COLO668 (cell line): ENCODE results near the gene CFAP97.
A peak's percentile ranks its signal among the peaks of the same experiment; 100 is the strongest.
"Not testable (repeated sequence)": the region's sequence is repeated elsewhere in the genome, so short reads cannot be mapped to it uniquely, and the experiment has no call there.

Source experiments
- DNase-seq: peaks from one replicate; lab custom pipeline; 2025; ENCODE audit not compliant: unreplicated experiment; lab: John Stamatoyannopoulos, UW

The CFAP97 gene

DNA sequence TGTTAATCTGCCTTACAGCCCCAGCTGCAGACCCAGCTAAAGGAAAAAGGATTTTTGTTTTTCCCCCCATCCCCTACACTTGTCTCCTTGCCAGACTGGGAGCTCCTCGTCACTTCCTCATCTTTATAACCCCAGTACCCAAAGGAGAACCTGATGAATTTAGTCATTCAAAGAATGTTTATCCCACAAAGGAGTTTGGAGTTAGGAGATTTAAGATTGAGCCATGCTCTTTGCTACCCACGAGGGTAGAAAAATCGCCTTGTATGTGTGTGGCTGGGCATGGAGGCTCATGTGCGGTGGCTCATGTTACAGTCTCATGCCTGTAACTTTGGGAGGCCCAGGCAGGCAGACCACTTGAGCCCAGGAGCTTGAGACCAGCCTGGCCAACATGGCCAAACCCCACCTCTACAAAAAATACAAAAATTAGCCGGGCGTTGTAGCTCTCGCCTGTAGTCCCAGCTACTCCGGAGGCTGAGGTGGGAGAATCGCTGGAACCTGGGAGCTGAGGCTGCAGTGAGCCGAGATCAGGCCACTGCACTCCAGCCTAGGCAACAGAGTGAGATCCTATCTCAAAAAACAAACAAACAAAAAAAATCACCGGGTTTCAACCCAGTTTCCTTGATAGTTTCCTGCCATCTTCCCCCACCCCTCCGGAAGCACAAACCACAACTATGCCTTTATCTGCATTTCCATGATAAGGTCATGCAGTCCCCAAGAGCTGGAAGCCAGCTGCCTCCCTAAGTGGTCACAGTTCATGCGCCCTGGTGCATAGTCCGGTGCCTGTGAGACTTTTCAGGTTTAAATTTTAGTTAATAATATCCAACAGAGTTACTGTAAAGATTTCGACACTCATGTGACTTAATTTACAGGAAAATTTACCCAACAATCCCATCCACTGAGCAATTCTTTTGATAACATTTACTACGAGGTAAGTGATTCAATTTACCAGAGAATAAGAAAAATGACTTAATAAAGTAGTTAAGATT is 1.5 kb downstream of the CFAP97 start:
- DNase-seq = no peak

- DNase-seq = not testable (repeated sequence)
Observed at GRCh38 chr4:185198189-185198588, 5.6 kb downstream of the CFAP97 start.

DNA sequence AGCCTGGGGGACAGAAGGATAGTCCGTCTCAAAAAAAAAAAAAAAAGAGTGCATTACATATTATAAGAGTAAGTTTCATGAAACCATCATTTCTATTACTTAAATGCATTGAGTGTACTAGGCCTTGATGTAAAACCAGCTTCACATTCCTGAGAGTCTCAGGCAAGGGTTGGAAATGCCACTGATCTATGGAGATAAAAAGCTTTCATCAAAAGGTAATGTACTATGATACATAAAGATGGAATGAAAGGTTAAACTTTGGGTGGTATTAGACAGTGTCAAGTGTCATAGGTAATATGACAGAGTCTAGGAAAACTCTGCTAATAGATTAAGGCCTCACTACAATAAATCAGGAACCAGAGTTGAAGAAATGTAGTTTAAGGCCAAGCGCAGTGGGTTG is 7.4 kb downstream of the CFAP97 start:
- no peak for DNase-seq

GRCh38 chr4:185194924-185195888 is 8.6 kb downstream of the CFAP97 start:
- no peak for DNase-seq

DNA sequence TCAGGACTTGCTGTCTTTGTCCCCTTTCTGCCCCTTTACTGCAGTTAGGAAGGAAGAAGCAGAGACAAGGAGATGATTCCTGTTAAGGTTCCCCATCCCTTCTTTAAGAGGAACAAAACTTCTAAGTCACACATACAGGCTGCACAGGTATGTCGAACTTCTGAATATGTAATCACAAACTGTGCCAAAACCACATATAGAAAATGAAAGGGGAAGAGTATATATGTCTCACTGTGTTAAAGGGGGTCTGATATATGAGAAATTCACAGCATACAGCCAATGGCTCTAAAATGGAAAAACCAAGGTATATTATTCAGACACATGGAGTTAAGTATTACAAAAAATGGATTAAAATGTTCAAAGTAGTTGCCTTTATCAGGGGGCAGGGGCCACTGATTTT is 11.7 kb downstream of the CFAP97 start:
- DNase-seq = no peak

- DNase-seq = no peak
Observed at GRCh38 chr4:185190306-185190856, 13.4 kb downstream of the CFAP97 start.

DNA sequence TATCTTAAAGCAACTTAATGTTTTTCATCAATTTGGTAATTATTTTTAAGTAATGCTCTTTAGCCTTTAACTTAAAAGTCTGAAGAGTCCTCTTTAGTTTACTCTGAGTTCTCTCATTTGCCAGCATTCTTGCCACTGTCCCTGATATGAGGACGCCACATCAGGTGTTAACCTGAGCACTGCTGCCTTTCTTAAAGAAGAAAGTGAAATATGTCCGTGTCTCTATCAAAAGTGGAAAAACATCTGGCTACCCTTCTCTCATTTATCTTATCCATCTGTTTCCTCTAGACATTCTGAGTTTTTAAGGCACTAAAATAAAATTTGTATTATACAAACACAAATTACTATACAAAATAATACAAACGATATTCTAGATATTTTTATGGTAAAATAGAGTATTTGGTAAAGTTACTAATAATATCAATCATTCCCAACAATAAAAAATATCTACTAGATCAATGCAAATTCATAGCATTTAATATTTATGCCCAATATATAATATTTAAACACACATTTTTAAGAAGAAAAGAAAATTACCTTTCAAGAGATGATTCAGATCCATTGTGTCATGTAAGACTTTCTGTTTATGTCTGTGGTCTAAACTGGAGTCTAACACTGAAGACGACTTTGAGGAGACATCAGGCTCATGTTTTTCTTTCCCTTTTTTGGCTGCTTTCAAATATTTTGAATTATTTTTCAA is 14.0 kb downstream of the CFAP97 start:
- no peak for DNase-seq

GRCh38 chr4:185186769-185187168 is 17.0 kb downstream of the CFAP97 start:
- no peak for DNase-seq

- peak; percentile 86 for DNase-seq
Observed at GRCh38 chr4:185183622-185184281, 20.0 kb downstream of the CFAP97 start.

- DNase-seq = no peak
Observed at GRCh38 chr4:185182239-185182638, 21.6 kb downstream of the CFAP97 start.

- no peak for DNase-seq
Observed at GRCh38 chr4:185179488-185179887, 24.3 kb downstream of the CFAP97 start.

- no peak for DNase-seq
Observed at GRCh38 chr4:185171373-185172071, 32.3 kb downstream of the CFAP97 start.

- DNase-seq = no peak
Observed at GRCh38 chr4:185167234-185167633, 36.6 kb downstream of the CFAP97 start.

DNA sequence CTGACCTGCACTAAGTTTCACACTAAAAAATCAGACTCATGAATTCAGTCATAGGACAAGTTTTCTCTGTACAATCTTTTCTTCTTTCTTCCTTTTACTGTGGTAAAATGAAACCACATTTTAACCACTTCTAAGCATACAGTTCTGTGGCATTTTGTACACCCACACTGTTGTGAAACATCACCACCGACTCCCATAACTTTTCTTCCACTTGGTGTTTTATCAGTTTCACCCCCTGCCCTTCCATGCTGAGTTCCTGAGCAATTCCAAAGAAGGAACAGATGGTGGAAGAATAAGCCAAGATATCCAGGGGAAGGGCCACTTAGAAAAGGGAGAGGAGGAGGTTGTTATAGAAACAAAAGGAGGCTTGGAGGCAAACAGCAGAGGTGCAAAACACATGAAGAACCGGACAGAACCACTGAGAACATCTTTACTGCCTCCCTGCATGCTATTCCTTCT is 38.2 kb downstream of the CFAP97 start:
- no peak for DNase-seq

DNA sequence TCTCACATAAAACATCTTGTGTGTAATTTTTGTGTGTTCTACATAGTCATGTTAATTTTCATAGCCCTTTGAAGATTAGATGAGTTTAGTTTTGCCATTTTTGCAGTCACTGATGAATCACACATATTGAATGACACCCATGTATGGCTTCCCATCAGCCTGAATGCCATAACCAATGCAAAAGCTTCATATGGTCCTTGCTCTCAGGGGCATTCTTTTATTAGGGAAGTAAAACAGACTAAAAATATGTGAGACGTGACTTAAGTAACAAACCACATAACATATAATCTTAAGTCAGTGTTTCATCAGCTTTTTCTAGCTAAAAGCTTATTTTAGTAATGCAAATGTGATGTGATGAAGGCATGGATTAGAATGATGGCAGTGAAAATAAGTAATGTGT is 52.5 kb downstream of the CFAP97 start:
- no peak for DNase-seq

DNA sequence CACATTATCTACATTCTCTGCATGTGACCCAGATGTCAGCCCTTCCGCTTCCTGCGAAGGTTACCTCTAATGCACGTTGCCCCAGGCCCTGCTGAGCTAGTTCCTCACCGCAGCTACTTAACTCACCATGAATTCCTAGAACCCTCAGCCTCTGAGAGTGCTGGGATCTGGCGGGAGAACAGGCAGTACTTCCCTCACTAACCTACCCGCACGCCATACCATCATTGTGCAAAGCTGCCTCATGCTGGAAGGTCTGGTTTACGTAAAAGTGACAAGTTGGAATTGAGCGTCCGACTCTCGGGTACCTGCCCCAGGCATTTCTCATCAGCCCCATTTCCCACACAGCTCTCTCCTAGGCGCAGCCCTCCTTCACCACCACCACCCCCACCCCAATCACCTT is 54.4 kb downstream of the CFAP97 start:
- DNase-seq = no peak

GRCh38 chr4:185145572-185145971 is 58.2 kb downstream of the CFAP97 start:
- DNase-seq = no peak

DNA sequence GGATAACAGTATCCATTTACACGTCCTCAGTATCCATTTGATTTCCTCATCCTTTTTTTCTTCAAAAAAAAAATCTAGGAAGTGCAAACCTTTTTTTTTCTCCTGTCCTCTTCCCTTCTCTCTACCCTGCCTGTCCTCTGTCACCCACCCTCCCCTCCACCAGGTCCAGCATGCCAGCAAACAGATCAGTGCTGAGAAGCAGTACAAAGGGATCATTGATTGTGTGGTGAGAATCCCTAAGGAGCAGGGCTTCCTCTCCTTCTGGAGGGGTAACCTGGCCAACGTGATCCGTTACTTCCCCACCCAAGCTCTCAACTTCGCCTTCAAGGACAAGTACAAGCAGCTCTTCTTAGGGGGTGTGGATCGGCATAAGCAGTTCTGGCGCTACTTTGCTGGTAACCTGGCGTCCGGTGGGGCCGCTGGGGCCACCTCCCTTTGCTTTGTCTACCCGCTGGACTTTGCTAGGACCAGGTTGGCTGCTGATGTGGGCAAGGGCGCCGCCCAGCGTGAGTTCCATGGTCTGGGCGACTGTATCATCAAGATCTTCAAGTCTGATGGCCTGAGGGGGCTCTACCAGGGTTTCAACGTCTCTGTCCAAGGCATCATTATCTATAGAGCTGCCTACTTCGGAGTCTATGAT is 59.1 kb downstream of the CFAP97 start:
- no peak for DNase-seq

GRCh38 chr4:185143601-185143969 is 60.2 kb downstream of the CFAP97 start:
- peak; percentile 66 for DNase-seq
